H9 (cell line): Measurements from ENCODE around the gene MPP1. TPM values are rescaled to one million over a fixed set of nuclear protein-coding genes. Genes with fewer than 3 reads are reported as not detected.
A peak's percentile ranks its signal among the peaks of the same experiment; 100 is the strongest.

Experiments used
- DNase-seq: peaks from one replicate; pipeline ENCODE4 v3.0.0-alpha.2; 2017
- H2AFZ ChIP-seq: one replicate; pipeline ENCODE4 v1.6.1; 2013; ENCODE audit warnings: mild to moderate bottlenecking, low read length, control low read depth, moderate library complexity
- H2AK5ac ChIP-seq: 2 replicates; pipeline ENCODE4 v1.6.1; 2013; ENCODE audit warnings: low read length, control low read depth, mixed read lengths; ENCODE audit not compliant: insufficient read length
- H2BK120ac ChIP-seq: one replicate; pipeline ENCODE4 v1.6.1; 2013; ENCODE audit warnings: low read depth, mild to moderate bottlenecking, low read length, control low read depth, inconsistent platforms; ENCODE audit not compliant: poor library complexity, severe bottlenecking
- H2BK12ac ChIP-seq: 2 replicates; pipeline ENCODE4 v1.6.1; 2013; ENCODE audit warnings: low read length, control low read depth, mixed read lengths, low read depth; ENCODE audit not compliant: insufficient read length
- H2BK15ac ChIP-seq: 2 replicates; pipeline ENCODE4 v1.6.1; 2013; ENCODE audit warnings: low read depth, low read length, control low read depth
- H2BK20ac ChIP-seq: one replicate; pipeline ENCODE4 v1.6.1; 2013; ENCODE audit warnings: low read depth, mild to moderate bottlenecking, low read length, control low read depth, inconsistent platforms; ENCODE audit not compliant: poor library complexity, severe bottlenecking
- H2BK5ac ChIP-seq: 2 replicates; pipeline ENCODE4 v1.6.1; 2013; ENCODE audit warnings: low read length, control low read depth, mixed read lengths; ENCODE audit not compliant: insufficient read length
- H3K14ac ChIP-seq: 2 replicates; pipeline ENCODE4 v1.6.1; 2013; ENCODE audit warnings: low read length, control low read depth; ENCODE audit not compliant: insufficient read depth
- H3K18ac ChIP-seq: 2 replicates; pipeline ENCODE4 v1.6.1; 2013; ENCODE audit warnings: low read depth, mild to moderate bottlenecking, mixed read lengths, low read length, control low read depth; ENCODE audit not compliant: insufficient read length
- H3K23ac ChIP-seq: 2 replicates; pipeline ENCODE4 v1.6.1; 2013; ENCODE audit warnings: low read length, control low read depth, mixed read lengths, low read depth; ENCODE audit not compliant: insufficient read length
- H3K23me2 ChIP-seq: 2 replicates; pipeline ENCODE4 v1.6.1; 2013; ENCODE audit warnings: low read depth, mild to moderate bottlenecking, mixed read lengths, low read length, control low read depth; ENCODE audit not compliant: insufficient read length, poor library complexity, severe bottlenecking
- H3K27ac ChIP-seq: 2 replicates; pipeline ENCODE4 v1.5.1; 2013; ENCODE audit warnings: low read length, control low read depth, mixed read lengths, low read depth; ENCODE audit not compliant: insufficient read length
- H3K27me3 ChIP-seq: 2 replicates; pipeline ENCODE4 v1.6.1; 2013; ENCODE audit warnings: low read length, control low read depth, inconsistent platforms; ENCODE audit not compliant: insufficient read depth
- H3K4ac ChIP-seq: 2 replicates; pipeline ENCODE4 v1.6.1; 2013; ENCODE audit warnings: low read depth, mild to moderate bottlenecking, control low read depth, inconsistent platforms, low read length, moderate library complexity
- H3K4me1 ChIP-seq: 2 replicates; pipeline ENCODE4 v1.6.1; 2013; ENCODE audit warnings: low read length, control low read depth, inconsistent platforms; ENCODE audit not compliant: insufficient read depth
- H3K4me2 ChIP-seq: 2 replicates; pipeline ENCODE4 v1.6.1; 2013; ENCODE audit warnings: low read length, control low read depth, mixed read lengths; ENCODE audit not compliant: insufficient read length, insufficient read depth
- H3K56ac ChIP-seq: 2 replicates; pipeline ENCODE4 v1.6.1; 2013; ENCODE audit warnings: low read depth, mild to moderate bottlenecking, mixed read lengths, low read length, control low read depth; ENCODE audit not compliant: insufficient read length
- H3K79me1 ChIP-seq: 2 replicates; pipeline ENCODE4 v1.6.1; 2013; ENCODE audit warnings: low read depth, mild to moderate bottlenecking, moderate library complexity, low read length, control low read depth, inconsistent platforms; ENCODE audit not compliant: insufficient read depth, poor library complexity, severe bottlenecking
- H3K79me2 ChIP-seq: 2 replicates; pipeline ENCODE4 v1.6.1; 2013; ENCODE audit warnings: low read length, control low read depth, inconsistent platforms; ENCODE audit not compliant: insufficient read depth
- H3K9ac ChIP-seq: 2 replicates; pipeline ENCODE4 v1.6.1; 2013; ENCODE audit warnings: low read length, control low read depth, mixed read lengths; ENCODE audit not compliant: insufficient read length; ENCODE audit errors: extremely low read depth
- H3K9me3 ChIP-seq: one replicate; pipeline ENCODE4 v1.6.1; 2013; ENCODE audit warnings: low read depth, low read length, inconsistent platforms; ENCODE audit not compliant: control insufficient read depth
- H3T11ph ChIP-seq: one replicate; pipeline ENCODE4 v1.6.1; 2013; ENCODE audit warnings: mild to moderate bottlenecking, low read length, control low read depth, inconsistent platforms
- H4K20me1 ChIP-seq: one replicate; pipeline ENCODE4 v1.6.1; 2013; ENCODE audit not compliant: control insufficient read depth, insufficient read length, insufficient read depth
- H4K5ac ChIP-seq: 2 replicates; pipeline ENCODE4 v1.6.1; 2013; ENCODE audit warnings: low read depth, mild to moderate bottlenecking, mixed read lengths, low read length, control low read depth; ENCODE audit not compliant: insufficient read length
- H4K8ac ChIP-seq: replicated peaks from 2 replicates; pipeline ENCODE4 v1.6.1; 2013; ENCODE audit warnings: low read length, control low read depth, mixed read lengths, low read depth; ENCODE audit not compliant: insufficient read length
- H4K91ac ChIP-seq: 2 replicates; pipeline ENCODE4 v1.6.1; 2013; ENCODE audit warnings: low read depth, mild to moderate bottlenecking, moderate library complexity, mixed read lengths, low read length, control low read depth; ENCODE audit not compliant: insufficient read length
- H3K27ac Mint-ChIP-seq, 3 experiments: 2 replicates in 2 of 3; 3 replicates in 1 of 3; pipeline ENCODE4 v1.8.0; 2020 to 2021; ENCODE audit warnings: mixed read lengths in 3 of 3, mild to moderate bottlenecking in 1 of 3, moderate library complexity in 1 of 3
- H3K27me3 Mint-ChIP-seq: 2 replicates; pipeline ENCODE4 v1.8.0; 2021; ENCODE audit warnings: low read depth, mild to moderate bottlenecking, moderate library complexity, mixed read lengths
- H3K36me3 Mint-ChIP-seq, 3 experiments: 2 replicates in 2 of 3; 3 replicates in 1 of 3; pipeline ENCODE4 v1.8.0; 2020 to 2021; ENCODE audit warnings: low read depth in 3 of 3, mixed read lengths in 3 of 3; ENCODE audit not compliant: insufficient read depth in 1 of 3
- H3K4me1 Mint-ChIP-seq, 2 experiments: 2 replicates each; pipeline ENCODE4 v1.8.0; 2020; ENCODE audit warnings: mixed read lengths in 2 of 2
- H3K4me3 Mint-ChIP-seq, 2 experiments: 2 replicates in 1 of 2; 3 replicates in 1 of 2; pipeline ENCODE4 v1.8.0; 2020 to 2021; ENCODE audit warnings: mild to moderate bottlenecking in 2 of 2, mixed read lengths in 2 of 2, moderate library complexity in 1 of 2
- H3K9me3 Mint-ChIP-seq, 2 experiments: 2 replicates in 1 of 2; 3 replicates in 1 of 2; pipeline ENCODE4 v1.8.0; 2020; ENCODE audit warnings: mild to moderate bottlenecking in 2 of 2, mixed read lengths in 2 of 2, moderate library complexity in 1 of 2
- WGBS: extraction: QIAGEN DNeasy Blood & Tissue Kit; methylation state at CpG from one replicate; pipeline ENCODE4 v1.1.7; 2013; ENCODE audit warnings: missing lambda C conversion rate, low lambda C conversion rate, mixed read lengths; ENCODE audit not compliant: insufficient read length; ENCODE audit errors: extremely low coverage; 5-methylcytosine and 5-hydroxymethylcytosine counted together
- total RNA-seq: library from RNA; stranded (reverse); gene quantifications from 2 replicates; pipeline ENCODE4 v1.2.1, GENCODE V29; 2021
- TF ChIP-seq, protein P1 (sequence below): fragments of 200-600 bp; sonication (generic); conservative IDR thresholded peaks from 3 replicates; pipeline ENCODE4 v1.8.0; 2021; ENCODE audit warnings: antibody characterized with exemption, mild to moderate bottlenecking

The MPP1 gene
- total RNA-seq, 1 experiment from 2014 or later = 17.9 TPM

DNA sequence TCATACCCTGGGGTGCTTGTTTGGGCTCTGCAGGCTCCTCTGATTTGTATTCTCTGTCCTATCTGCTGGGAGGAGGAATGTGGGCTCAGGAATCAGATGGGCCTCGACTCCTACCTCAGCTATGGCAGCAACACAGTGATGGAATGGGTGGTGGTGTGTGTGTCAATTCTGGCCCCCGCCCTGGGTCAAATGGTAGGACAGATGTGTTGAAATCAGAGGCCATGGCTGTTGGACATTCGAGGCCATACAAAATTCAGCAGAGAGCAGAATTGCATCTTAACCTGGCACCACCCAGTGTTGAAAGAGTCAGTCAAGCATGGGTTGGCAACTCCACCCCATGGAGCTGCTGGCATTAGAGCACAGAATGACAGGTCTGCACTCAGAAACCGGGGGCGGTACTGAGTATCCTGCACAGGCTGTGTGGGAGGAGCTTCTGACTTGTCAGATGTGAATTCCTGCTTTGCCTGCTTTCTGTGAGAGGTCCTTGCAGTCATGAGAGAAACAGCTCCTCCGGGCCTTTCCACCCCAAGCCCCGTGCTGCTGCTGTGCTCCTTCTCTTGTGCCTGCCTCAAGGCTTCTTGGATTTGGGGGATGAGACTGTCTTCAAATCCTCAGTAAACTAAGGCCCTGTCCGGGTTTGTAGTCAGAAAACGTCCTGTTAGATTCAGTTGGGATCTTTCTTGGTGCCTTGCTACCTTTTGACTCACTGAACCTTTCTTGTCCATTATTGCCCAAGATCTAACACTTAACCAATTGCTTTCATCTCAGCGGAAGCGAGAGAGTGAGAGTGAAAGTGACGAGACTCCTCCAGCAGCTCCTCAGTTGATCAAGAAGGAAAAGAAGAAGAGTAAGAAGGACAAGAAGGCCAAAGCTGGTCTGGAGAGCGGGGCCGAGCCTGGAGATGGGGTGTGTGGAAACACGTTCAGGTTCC is 29.6 kb downstream of the MPP1 start:
- no CpG with 5 or more reads among the region's 15 CpGs for WGBS
- Histone ChIP-seq H2AK5ac (no peak overlapping the region), H3K4me2 (no peak overlapping the region), H2AFZ (no peak overlapping the region), H4K5ac (no peak overlapping the region), H3K27ac (no peak overlapping the region), H4K20me1 (no peaks in the 10 kb centered on the region), H3K4me1 (no peaks in the 10 kb centered on the region), H3K9ac (no peak overlapping the region), H3K27me3 (no peaks in the 10 kb centered on the region), H4K91ac (no peak overlapping the region), H2BK120ac (no peak overlapping the region), H3T11ph (no peak overlapping the region), H2BK20ac (no peak overlapping the region), H3K56ac (no peak overlapping the region), H2BK12ac (no peak overlapping the region), H3K18ac (no peak overlapping the region), H2BK15ac (no peak overlapping the region), H2BK5ac (no peak overlapping the region), H3K23ac (no peak overlapping the region), H3K9me3 (peaks cover 54% of the 10 kb centered on the region), H3K23me2 (no peaks in the 10 kb centered on the region), H3K79me1 (no peaks in the 10 kb centered on the region), H3K14ac (no peak overlapping the region), H3K79me2 (no peaks in the 10 kb centered on the region), H3K4ac (no peak overlapping the region), H4K8ac (no peak overlapping the region)
- Mint-ChIP-seq H3K36me3 (peaks cover 60 to 80% (median 68%) of the 10 kb centered on the region in 3 experiments), H3K9me3 (peaks cover 70 to 77% of the 10 kb centered on the region in 2 experiments), H3K4me1 (no peaks in the 10 kb centered on the region), H3K27ac (peak overlapping the region in 1 of 3 experiments; percentile 70; a peak in 2 of 7 replicates), H3K4me3 (no peak overlapping the region), H3K27me3 (no peaks in the 10 kb centered on the region; the same call in 1 of the 2 replicates)
- TF ChIP-seq, protein P1, sequence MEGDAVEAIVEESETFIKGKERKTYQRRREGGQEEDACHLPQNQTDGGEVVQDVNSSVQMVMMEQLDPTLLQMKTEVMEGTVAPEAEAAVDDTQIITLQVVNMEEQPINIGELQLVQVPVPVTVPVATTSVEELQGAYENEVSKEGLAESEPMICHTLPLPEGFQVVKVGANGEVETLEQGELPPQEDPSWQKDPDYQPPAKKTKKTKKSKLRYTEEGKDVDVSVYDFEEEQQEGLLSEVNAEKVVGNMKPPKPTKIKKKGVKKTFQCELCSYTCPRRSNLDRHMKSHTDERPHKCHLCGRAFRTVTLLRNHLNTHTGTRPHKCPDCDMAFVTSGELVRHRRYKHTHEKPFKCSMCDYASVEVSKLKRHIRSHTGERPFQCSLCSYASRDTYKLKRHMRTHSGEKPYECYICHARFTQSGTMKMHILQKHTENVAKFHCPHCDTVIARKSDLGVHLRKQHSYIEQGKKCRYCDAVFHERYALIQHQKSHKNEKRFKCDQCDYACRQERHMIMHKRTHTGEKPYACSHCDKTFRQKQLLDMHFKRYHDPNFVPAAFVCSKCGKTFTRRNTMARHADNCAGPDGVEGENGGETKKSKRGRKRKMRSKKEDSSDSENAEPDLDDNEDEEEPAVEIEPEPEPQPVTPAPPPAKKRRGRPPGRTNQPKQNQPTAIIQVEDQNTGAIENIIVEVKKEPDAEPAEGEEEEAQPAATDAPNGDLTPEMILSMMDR = no peak
- no peak for DNase-seq
